ENCODE data around the gene HRG.
"Not testable (repeated sequence)": the region's sequence is repeated elsewhere in the genome, so short reads cannot be mapped to it uniquely, and the experiment has no call there.

HRG gene

DNA sequence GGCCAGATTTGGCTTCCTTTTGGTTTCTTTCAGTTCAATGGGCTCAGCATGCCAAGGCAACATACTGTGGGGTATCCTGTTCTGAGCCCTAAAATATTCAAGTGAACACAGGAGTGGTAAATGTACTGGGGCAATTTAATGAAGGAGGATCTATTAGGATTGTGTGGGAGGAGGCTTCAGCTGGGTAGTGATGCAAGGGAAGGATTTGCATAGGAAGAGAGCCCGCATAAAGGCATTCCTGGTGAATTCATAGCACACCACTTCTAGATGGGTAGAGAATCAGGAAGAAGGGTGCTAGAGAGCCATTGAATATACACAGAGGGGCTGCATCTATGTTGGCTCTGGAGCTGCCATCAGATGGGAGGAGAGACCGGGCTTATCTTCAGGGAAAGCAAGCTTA is 30.7 kb downstream of the HRG start:
- Histone ChIP-seq H2AFZ (ENCODE audit: low read length) (no peak overlapping the region), H3K9me3 (ENCODE audit: low read length) (no peaks in the 10 kb centered on the region), H3K4me3 (ENCODE audit: low read depth, low read length, poor library complexity, severe bottlenecking) (no peak overlapping the region), H3K9ac (ENCODE audit: low read length) (no peak overlapping the region), H3K27me3 (ENCODE audit: insufficient read depth, low read length) (peaks cover 4% of the 10 kb centered on the region; the same call in 1 of the 2 replicates), H3F3A (ENCODE audit: insufficient read depth, low read length) (no peaks in the 10 kb centered on the region), H3K4me2 (ENCODE audit: low read length) (no peak overlapping the region), H3K4me1 (ENCODE audit: insufficient read depth, low read length, severe bottlenecking) (no peaks in the 10 kb centered on the region), H3K36me3 (ENCODE audit: insufficient read depth, low read length) (no peaks in the 10 kb centered on the region), H3K27ac (ENCODE audit: low read depth, low read length, poor library complexity, severe bottlenecking) (no peak overlapping the region), H4K20me1 (ENCODE audit: insufficient read depth, low read length) (no peaks in the 10 kb centered on the region), H3K9me2 (ENCODE audit: low read depth, low read length) (no peaks in the 10 kb centered on the region), H3K79me2 (ENCODE audit: insufficient read depth, low read length) (no peaks in the 10 kb centered on the region)
- TF ChIP-seq EZH2 (IDR thresholded peaks at IDR 0.05; ENCODE audit: borderline replicate concordance, low read length): no peak
- TF ChIP-seq, protein P1, sequence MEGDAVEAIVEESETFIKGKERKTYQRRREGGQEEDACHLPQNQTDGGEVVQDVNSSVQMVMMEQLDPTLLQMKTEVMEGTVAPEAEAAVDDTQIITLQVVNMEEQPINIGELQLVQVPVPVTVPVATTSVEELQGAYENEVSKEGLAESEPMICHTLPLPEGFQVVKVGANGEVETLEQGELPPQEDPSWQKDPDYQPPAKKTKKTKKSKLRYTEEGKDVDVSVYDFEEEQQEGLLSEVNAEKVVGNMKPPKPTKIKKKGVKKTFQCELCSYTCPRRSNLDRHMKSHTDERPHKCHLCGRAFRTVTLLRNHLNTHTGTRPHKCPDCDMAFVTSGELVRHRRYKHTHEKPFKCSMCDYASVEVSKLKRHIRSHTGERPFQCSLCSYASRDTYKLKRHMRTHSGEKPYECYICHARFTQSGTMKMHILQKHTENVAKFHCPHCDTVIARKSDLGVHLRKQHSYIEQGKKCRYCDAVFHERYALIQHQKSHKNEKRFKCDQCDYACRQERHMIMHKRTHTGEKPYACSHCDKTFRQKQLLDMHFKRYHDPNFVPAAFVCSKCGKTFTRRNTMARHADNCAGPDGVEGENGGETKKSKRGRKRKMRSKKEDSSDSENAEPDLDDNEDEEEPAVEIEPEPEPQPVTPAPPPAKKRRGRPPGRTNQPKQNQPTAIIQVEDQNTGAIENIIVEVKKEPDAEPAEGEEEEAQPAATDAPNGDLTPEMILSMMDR (IDR thresholded peaks at IDR 0.05; ENCODE audit: low read length): no peak

DNA sequence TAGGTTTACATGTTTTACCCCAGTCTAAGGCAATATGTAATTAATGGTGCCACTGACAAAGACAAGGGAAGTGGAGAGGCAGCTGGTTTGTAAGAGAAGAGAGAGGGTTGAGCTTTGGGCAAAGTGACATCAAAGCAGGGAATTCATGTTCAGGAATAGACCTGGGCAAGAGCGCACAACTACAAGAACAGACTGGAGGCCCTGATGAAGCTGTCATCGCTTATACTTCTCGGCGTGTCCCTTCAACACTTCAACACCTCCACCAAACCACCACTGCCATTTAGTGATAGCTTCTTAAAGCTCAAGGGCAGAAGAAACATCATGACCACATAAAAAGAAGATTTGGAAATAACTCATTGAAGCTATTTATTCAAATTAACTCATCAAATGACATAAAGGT is 31.7 kb downstream of the HRG start:
- Histone ChIP-seq H3K4me1 (ENCODE audit: insufficient read depth, low read length, severe bottlenecking) (no peaks in the 10 kb centered on the region), H4K20me1 (ENCODE audit: insufficient read depth, low read length) (no peaks in the 10 kb centered on the region)

DNA sequence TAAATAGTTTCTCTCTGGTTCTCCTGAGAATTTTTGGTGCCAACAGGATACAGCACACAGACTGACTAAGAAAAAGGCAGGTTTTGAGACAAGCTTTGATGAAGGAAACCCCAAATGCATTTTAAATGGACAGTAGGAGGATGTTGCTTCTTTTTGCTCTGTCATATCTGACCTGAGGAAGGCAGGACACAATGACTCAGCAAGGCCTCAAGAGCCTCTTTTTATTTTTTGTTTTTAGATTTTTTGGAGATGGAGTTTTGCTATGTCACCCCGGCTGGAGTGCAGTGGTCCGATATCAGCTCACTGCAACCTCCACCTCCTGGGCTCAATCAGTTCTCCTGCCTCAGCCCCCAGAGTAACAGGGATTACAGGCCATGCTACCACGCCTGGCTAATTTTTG is 34.5 kb downstream of the HRG start:
- Histone ChIP-seq H3F3A (ENCODE audit: insufficient read depth, low read length) (no peaks in the 10 kb centered on the region), H3K4me3 (ENCODE audit: low read depth, low read length, poor library complexity, severe bottlenecking) (no peak overlapping the region), H3K36me3 (ENCODE audit: insufficient read depth, low read length) (no peaks in the 10 kb centered on the region), H3K4me1 (ENCODE audit: insufficient read depth, low read length, severe bottlenecking) (no peaks in the 10 kb centered on the region), H3K27ac (ENCODE audit: low read depth, low read length, poor library complexity, severe bottlenecking) (no peak overlapping the region), H3K79me2 (ENCODE audit: insufficient read depth, low read length) (no peaks in the 10 kb centered on the region), H3K9me2 (ENCODE audit: low read depth, low read length) (no peaks in the 10 kb centered on the region), H3K9me3 (ENCODE audit: low read length) (no peaks in the 10 kb centered on the region), H3K27me3 (ENCODE audit: insufficient read depth, low read length) (no peaks in the 10 kb centered on the region; the same call in 1 of the 2 replicates), H2AFZ (ENCODE audit: low read length) (no peak overlapping the region), H3K4me2 (ENCODE audit: low read length) (no peak overlapping the region), H3K9ac (ENCODE audit: low read length) (no peak overlapping the region), H4K20me1 (ENCODE audit: insufficient read depth, low read length) (no peaks in the 10 kb centered on the region)
- TF ChIP-seq, protein P1 (IDR thresholded peaks at IDR 0.05; ENCODE audit: low read length): no peak
- no peak for TF ChIP-seq EZH2 (IDR thresholded peaks at IDR 0.05; ENCODE audit: borderline replicate concordance, low read length)

More for the DNA sequence above, 31.7 kb downstream of the HRG start:
- Histone ChIP-seq H3K27me3 (ENCODE audit: insufficient read depth, low read length) (no peaks in the 10 kb centered on the region), H2AFZ (ENCODE audit: low read length) (no peak overlapping the region), H3F3A (ENCODE audit: insufficient read depth, low read length) (no peaks in the 10 kb centered on the region), H3K4me3 (ENCODE audit: low read depth, low read length, poor library complexity, severe bottlenecking) (no peak overlapping the region), H3K4me2 (ENCODE audit: low read length) (no peak overlapping the region), H3K9me3 (ENCODE audit: low read length) (no peaks in the 10 kb centered on the region), H3K9ac (ENCODE audit: low read length) (no peak overlapping the region), H3K79me2 (ENCODE audit: insufficient read depth, low read length) (no peaks in the 10 kb centered on the region), H3K36me3 (ENCODE audit: insufficient read depth, low read length) (no peaks in the 10 kb centered on the region), H3K9me2 (ENCODE audit: low read depth, low read length) (no peaks in the 10 kb centered on the region), H3K27ac (ENCODE audit: low read depth, low read length, poor library complexity, severe bottlenecking) (no peak overlapping the region)
- TF ChIP-seq, protein P1 (IDR thresholded peaks at IDR 0.05; ENCODE audit: low read length): no peak
- TF ChIP-seq EZH2 (IDR thresholded peaks at IDR 0.05; ENCODE audit: borderline replicate concordance, low read length): no peak

DNA sequence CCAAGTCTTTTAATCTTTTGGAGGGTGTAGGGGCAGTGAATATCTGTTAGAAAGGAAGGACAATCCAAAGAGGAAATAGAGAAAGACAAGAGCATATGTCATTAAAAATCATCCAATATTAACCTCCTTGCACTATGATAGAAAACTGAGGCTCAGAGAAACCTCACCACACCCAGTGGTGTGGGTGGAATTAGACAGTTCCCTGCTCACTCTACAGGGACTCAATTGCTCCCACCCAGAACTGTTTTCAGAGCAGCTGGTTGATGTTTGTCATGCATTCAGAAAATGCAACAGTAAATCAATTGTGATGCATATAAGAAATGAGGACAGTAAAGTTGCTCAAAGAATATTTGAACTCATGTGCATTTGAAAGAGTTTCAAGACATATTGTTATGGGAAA is 36.6 kb downstream of the HRG start:
- not testable (repeated sequence) for H2AFZ ChIP-seq (ENCODE audit: low read length); H3K9me3 ChIP-seq (ENCODE audit: low read length); H3K27me3 ChIP-seq (ENCODE audit: insufficient read depth, low read length); H3K9ac ChIP-seq (ENCODE audit: low read length); H3K27ac ChIP-seq (ENCODE audit: low read depth, low read length, poor library complexity, severe bottlenecking); H3K4me2 ChIP-seq (ENCODE audit: low read length); H3K9me2 ChIP-seq (ENCODE audit: low read depth, low read length); H3K4me1 ChIP-seq (ENCODE audit: insufficient read depth, low read length, severe bottlenecking); H3K36me3 ChIP-seq (ENCODE audit: insufficient read depth, low read length); H3F3A ChIP-seq (ENCODE audit: insufficient read depth, low read length); H3K4me3 ChIP-seq (ENCODE audit: low read depth, low read length, poor library complexity, severe bottlenecking); H4K20me1 ChIP-seq (ENCODE audit: insufficient read depth, low read length); H3K79me2 ChIP-seq (ENCODE audit: insufficient read depth, low read length)
